Superior temporal gyrus (tissue), 1 donor: ENCODE measurements around the gene RRM2.

Experiments
- DNase-seq: peaks from one replicate; pipeline ENCODE4 v3.0.0-alpha.2; 2016; ENCODE audit errors: extremely low spot score

Gene RRM2

GRCh38 chr2:10122500-10123280 is at the start of gene RRM2:
RRM2 (plus strand) TSS chr2:10122739; CDS start chr2:10122799, 60 bp downstream.
- DNase-seq: peak; percentile 92

- no peak for DNase-seq
Observed at GRCh38 chr2:10073706-10074105, 48.8 kb upstream of the RRM2 start.

GRCh38 chr2:10075101-10075500 is 47.4 kb upstream of the RRM2 start:
- no peak for DNase-seq

- no peak for DNase-seq
Observed at GRCh38 chr2:10075571-10076209, 46.8 kb upstream of the RRM2 start.

- DNase-seq: no peak
Observed at GRCh38 chr2:10076511-10076910, 46.0 kb upstream of the RRM2 start.

GRCh38 chr2:10076988-10077527 is 45.5 kb upstream of the RRM2 start:
- no peak for DNase-seq

GRCh38 chr2:10078001-10078400 is 44.5 kb upstream of the RRM2 start:
- no peak for DNase-seq

- peak; percentile 67 for DNase-seq
Observed at GRCh38 chr2:10078704-10079265, 43.8 kb upstream of the RRM2 start.

- DNase-seq: no peak
Observed at GRCh38 chr2:10079266-10079869, 43.2 kb upstream of the RRM2 start.

GRCh38 chr2:10079870-10080535 is 42.5 kb upstream of the RRM2 start, which contains the start of gene CYS1:
CYS1 (minus strand) TSS chr2:10080411; CDS start chr2:10080223, 188 bp downstream.
- no peak for DNase-seq

GRCh38 chr2:10080536-10081304 is 41.8 kb upstream of the RRM2 start:
- DNase-seq: no peak

- no peak for DNase-seq
Observed at GRCh38 chr2:10083046-10083445, 39.5 kb upstream of the RRM2 start.

GRCh38 chr2:10083692-10084211 is 38.8 kb upstream of the RRM2 start:
- DNase-seq: no peak

- no peak for DNase-seq
Observed at GRCh38 chr2:10084223-10084865, 38.2 kb upstream of the RRM2 start.

GRCh38 chr2:10085043-10085667 is 37.4 kb upstream of the RRM2 start:
- DNase-seq: no peak

GRCh38 chr2:10085668-10086059 is 36.9 kb upstream of the RRM2 start:
- no peak for DNase-seq

GRCh38 chr2:10086950-10087349 is 35.6 kb upstream of the RRM2 start:
- DNase-seq: no peak

GRCh38 chr2:10087360-10087759 is 35.2 kb upstream of the RRM2 start:
- DNase-seq: no peak

GRCh38 chr2:10089565-10090190 is 32.9 kb upstream of the RRM2 start:
- DNase-seq: no peak
